ENCODE data around the gene BCAN. TPM values are rescaled to one million over a fixed set of nuclear protein-coding genes. Genes with fewer than 3 reads are reported as not detected.

BCAN gene
- total and polyA plus RNA-seq, 2 of the 8 experiments (the other 6 are each of a cell fraction or from before 2014, with no cell fraction given): 4.5 to 24.0 TPM

GRCh38 chr1:156689953-156690674, 48.2 kb downstream of the BCAN start (continued):
- TF ChIP-seq, protein P1, sequence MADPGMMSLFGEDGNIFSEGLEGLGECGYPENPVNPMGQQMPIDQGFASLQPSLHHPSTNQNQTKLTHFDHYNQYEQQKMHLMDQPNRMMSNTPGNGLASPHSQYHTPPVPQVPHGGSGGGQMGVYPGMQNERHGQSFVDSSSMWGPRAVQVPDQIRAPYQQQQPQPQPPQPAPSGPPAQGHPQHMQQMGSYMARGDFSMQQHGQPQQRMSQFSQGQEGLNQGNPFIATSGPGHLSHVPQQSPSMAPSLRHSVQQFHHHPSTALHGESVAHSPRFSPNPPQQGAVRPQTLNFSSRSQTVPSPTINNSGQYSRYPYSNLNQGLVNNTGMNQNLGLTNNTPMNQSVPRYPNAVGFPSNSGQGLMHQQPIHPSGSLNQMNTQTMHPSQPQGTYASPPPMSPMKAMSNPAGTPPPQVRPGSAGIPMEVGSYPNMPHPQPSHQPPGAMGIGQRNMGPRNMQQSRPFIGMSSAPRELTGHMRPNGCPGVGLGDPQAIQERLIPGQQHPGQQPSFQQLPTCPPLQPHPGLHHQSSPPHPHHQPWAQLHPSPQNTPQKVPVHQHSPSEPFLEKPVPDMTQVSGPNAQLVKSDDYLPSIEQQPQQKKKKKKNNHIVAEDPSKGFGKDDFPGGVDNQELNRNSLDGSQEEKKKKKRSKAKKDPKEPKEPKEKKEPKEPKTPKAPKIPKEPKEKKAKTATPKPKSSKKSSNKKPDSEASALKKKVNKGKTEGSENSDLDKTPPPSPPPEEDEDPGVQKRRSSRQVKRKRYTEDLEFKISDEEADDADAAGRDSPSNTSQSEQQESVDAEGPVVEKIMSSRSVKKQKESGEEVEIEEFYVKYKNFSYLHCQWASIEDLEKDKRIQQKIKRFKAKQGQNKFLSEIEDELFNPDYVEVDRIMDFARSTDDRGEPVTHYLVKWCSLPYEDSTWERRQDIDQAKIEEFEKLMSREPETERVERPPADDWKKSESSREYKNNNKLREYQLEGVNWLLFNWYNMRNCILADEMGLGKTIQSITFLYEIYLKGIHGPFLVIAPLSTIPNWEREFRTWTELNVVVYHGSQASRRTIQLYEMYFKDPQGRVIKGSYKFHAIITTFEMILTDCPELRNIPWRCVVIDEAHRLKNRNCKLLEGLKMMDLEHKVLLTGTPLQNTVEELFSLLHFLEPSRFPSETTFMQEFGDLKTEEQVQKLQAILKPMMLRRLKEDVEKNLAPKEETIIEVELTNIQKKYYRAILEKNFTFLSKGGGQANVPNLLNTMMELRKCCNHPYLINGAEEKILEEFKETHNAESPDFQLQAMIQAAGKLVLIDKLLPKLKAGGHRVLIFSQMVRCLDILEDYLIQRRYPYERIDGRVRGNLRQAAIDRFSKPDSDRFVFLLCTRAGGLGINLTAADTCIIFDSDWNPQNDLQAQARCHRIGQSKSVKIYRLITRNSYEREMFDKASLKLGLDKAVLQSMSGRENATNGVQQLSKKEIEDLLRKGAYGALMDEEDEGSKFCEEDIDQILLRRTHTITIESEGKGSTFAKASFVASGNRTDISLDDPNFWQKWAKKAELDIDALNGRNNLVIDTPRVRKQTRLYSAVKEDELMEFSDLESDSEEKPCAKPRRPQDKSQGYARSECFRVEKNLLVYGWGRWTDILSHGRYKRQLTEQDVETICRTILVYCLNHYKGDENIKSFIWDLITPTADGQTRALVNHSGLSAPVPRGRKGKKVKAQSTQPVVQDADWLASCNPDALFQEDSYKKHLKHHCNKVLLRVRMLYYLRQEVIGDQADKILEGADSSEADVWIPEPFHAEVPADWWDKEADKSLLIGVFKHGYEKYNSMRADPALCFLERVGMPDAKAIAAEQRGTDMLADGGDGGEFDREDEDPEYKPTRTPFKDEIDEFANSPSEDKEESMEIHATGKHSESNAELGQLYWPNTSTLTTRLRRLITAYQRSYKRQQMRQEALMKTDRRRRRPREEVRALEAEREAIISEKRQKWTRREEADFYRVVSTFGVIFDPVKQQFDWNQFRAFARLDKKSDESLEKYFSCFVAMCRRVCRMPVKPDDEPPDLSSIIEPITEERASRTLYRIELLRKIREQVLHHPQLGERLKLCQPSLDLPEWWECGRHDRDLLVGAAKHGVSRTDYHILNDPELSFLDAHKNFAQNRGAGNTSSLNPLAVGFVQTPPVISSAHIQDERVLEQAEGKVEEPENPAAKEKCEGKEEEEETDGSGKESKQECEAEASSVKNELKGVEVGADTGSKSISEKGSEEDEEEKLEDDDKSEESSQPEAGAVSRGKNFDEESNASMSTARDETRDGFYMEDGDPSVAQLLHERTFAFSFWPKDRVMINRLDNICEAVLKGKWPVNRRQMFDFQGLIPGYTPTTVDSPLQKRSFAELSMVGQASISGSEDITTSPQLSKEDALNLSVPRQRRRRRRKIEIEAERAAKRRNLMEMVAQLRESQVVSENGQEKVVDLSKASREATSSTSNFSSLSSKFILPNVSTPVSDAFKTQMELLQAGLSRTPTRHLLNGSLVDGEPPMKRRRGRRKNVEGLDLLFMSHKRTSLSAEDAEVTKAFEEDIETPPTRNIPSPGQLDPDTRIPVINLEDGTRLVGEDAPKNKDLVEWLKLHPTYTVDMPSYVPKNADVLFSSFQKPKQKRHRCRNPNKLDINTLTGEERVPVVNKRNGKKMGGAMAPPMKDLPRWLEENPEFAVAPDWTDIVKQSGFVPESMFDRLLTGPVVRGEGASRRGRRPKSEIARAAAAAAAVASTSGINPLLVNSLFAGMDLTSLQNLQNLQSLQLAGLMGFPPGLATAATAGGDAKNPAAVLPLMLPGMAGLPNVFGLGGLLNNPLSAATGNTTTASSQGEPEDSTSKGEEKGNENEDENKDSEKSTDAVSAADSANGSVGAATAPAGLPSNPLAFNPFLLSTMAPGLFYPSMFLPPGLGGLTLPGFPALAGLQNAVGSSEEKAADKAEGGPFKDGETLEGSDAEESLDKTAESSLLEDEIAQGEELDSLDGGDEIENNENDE (IDR thresholded peaks at IDR 0.05; ENCODE audit: insufficient replicate concordance, low read length): no peak
- TF ChIP-seq TEAD4 (IDR thresholded peaks at IDR 0.05; ENCODE audit: low read depth, low read length) (peak; percentile 25; the same call in 1 of the 2 replicates), BACH1 (IDR thresholded peaks at IDR 0.05; ENCODE audit: low read length) (no peak), JUN (IDR thresholded peaks at IDR 0.05; ENCODE audit: low read depth, low read length) (no peak), POLR2A (IDR thresholded peaks at IDR 0.05; ENCODE audit: control extremely low read depth in 1 of 2, low read depth in 2 of 2, low read length in 2 of 2) (no peak)

Data from H1 (cell line).